Neural cell (in vitro differentiated cells): Measurements from ENCODE around the gene NFIB. TPM values are rescaled to one million over a fixed set of nuclear protein-coding genes. Genes with fewer than 3 reads are reported as not detected.

Experiments used
- H2AFZ ChIP-seq: fragments of 200-600, 300-800 bp; sonication (generic), shearing (Covaris generic); 2 replicates; pipeline ENCODE4 v1.6.0; 2014; ENCODE audit warnings: low read depth, mild to moderate bottlenecking, antibody characterized with exemption, low read length, moderate library complexity
- H3F3A ChIP-seq: fragments of 200-600 bp; shearing (Covaris generic); 2 replicates; pipeline ENCODE4 v1.6.1; 2016; ENCODE audit warnings: mild to moderate bottlenecking, moderate library complexity, mixed read lengths, antibody characterized with exemption, low read length; ENCODE audit not compliant: insufficient read depth, poor library complexity, severe bottlenecking
- H3K27ac ChIP-seq: fragments of 200-600, 300-800 bp; sonication (generic), shearing (Covaris generic); 2 replicates; pipeline ENCODE4 v1.5.1; 2014; ENCODE audit warnings: mild to moderate bottlenecking, low read length, moderate library complexity
- H3K27me3 ChIP-seq: fragments of 300-800, 200-600 bp; sonication (generic), shearing (Covaris generic); 2 replicates; pipeline ENCODE4 v1.6.0; 2014; ENCODE audit warnings: mild to moderate bottlenecking, low read depth, low read length, moderate library complexity; ENCODE audit not compliant: insufficient read depth
- H3K36me3 ChIP-seq: fragments of 300-800, 200-600 bp; sonication (generic), shearing (Covaris generic); 2 replicates; pipeline ENCODE4 v1.5.1; 2014; ENCODE audit warnings: mild to moderate bottlenecking, antibody characterized with exemption, low read length, moderate library complexity; ENCODE audit not compliant: insufficient read depth
- H3K4me2 ChIP-seq: fragments of 300-800, 200-600 bp; sonication (generic), shearing (Covaris generic); 2 replicates; pipeline ENCODE4 v1.6.0; 2014; ENCODE audit warnings: mild to moderate bottlenecking, low read length
- H3K4me3 ChIP-seq: fragments of 300-800, 200-600 bp; sonication (generic), shearing (Covaris generic); 2 replicates; pipeline ENCODE4 v1.5.1; 2014; ENCODE audit warnings: mild to moderate bottlenecking, low read length, moderate library complexity
- H3K79me2 ChIP-seq: fragments of 200-600 bp; shearing (Covaris generic); replicated peaks from 2 replicates; pipeline ENCODE4 v1.6.0; 2014; ENCODE audit warnings: mild to moderate bottlenecking, low read length, moderate library complexity; ENCODE audit not compliant: insufficient read depth
- H3K9ac ChIP-seq: fragments of 300-800, 200-600 bp; sonication (generic), shearing (Covaris generic); 2 replicates; pipeline ENCODE4 v1.6.1; 2016; ENCODE audit warnings: mild to moderate bottlenecking, low read length, mixed read lengths
- H3K9me2 ChIP-seq: fragments of 200-600 bp; shearing (Covaris generic); 2 replicates; pipeline ENCODE4 v1.6.1; 2016; ENCODE audit warnings: mild to moderate bottlenecking, low read length, mixed read lengths; ENCODE audit not compliant: insufficient read depth
- H3K9me3 ChIP-seq: fragments of 200-600, 300-800 bp; sonication (generic), shearing (Covaris generic); 2 replicates; pipeline ENCODE4 v1.6.1; 2016; ENCODE audit warnings: mild to moderate bottlenecking, mixed run types, low read length, moderate library complexity, mixed read lengths
- H4K20me1 ChIP-seq: fragments of 200-600 bp; shearing (Covaris generic); 2 replicates; pipeline ENCODE4 v1.6.1; 2016; ENCODE audit warnings: mild to moderate bottlenecking, mixed run types; ENCODE audit not compliant: insufficient read depth
- CTCF ChIP-seq: fragments of 450-650 bp; IDR thresholded peaks from 2 replicates; pipeline ENCODE4 v1.5.1; 2014; ENCODE audit warnings: antibody characterized with exemption, mild to moderate bottlenecking, moderate library complexity; ENCODE audit not compliant: poor library complexity, severe bottlenecking
- EP300 ChIP-seq: fragments of 450-650 bp; conservative IDR thresholded peaks from 2 replicates; pipeline ENCODE4 v1.6.1; 2014; ENCODE audit warnings: antibody characterized with exemption, mild to moderate bottlenecking, moderate library complexity; ENCODE audit not compliant: poor library complexity, severe bottlenecking
- EZH2 ChIP-seq: fragments of 200-600, 300-800 bp; shearing (Covaris generic), sonication (generic); IDR thresholded peaks from 2 replicates; pipeline ENCODE4 v1.6.1; 2014; ENCODE audit warnings: antibody characterized with exemption, low read length, borderline replicate concordance, mild to moderate bottlenecking; ENCODE audit not compliant: insufficient read depth, poor library complexity, severe bottlenecking
- MXI1 ChIP-seq: fragments of 450-650 bp; conservative IDR thresholded peaks from 2 replicates; pipeline ENCODE4 v1.6.1; 2014; ENCODE audit warnings: antibody characterized with exemption, mild to moderate bottlenecking; ENCODE audit not compliant: poor library complexity, severe bottlenecking
- POLR2AphosphoS5 ChIP-seq: IDR thresholded peaks from 2 replicates; pipeline ENCODE4 v1.6.1; 2012
- RAD21 ChIP-seq: fragments of 450-650 bp; conservative IDR thresholded peaks from 2 replicates; pipeline ENCODE4 v1.6.1; 2014; ENCODE audit warnings: antibody characterized with exemption, mild to moderate bottlenecking, moderate library complexity
- REST ChIP-seq: IDR thresholded peaks from 2 replicates; pipeline ENCODE4 v1.6.1; 2012; ENCODE audit warnings: borderline replicate concordance
- SMC3 ChIP-seq: fragments of 450-650 bp; conservative IDR thresholded peaks from 2 replicates; pipeline ENCODE4 v1.6.1; 2014; ENCODE audit warnings: antibody characterized with exemption, mild to moderate bottlenecking, moderate library complexity; ENCODE audit not compliant: poor library complexity
- TAF1 ChIP-seq: IDR thresholded peaks from 2 replicates; pipeline ENCODE4 v1.6.1; 2012; ENCODE audit warnings: low read depth
- polyA plus RNA-seq: library from polyadenylated mRNA; depleted of rRNA; stranded (reverse); fragments of >200 nt; gene quantifications from 2 replicates; pipeline ENCODE4 v1.2.3, GENCODE V29; 2014

NFIB gene
- polyA plus RNA-seq, 1 donor from 2014 or later: 0.73 TPM

- Histone ChIP-seq H2AFZ (no peak overlapping the region), H3K9ac (no peak overlapping the region), H3K4me3 (no peak overlapping the region), H3K9me2 (no peaks in the 10 kb centered on the region), H3K27ac (no peak overlapping the region), H3F3A (no peaks in the 10 kb centered on the region), H3K79me2 (no peaks in the 10 kb centered on the region), H3K9me3 (no peaks in the 10 kb centered on the region), H4K20me1 (no peaks in the 10 kb centered on the region), H3K4me2 (no peak overlapping the region), H3K36me3 (no peaks in the 10 kb centered on the region), H3K27me3 (no peaks in the 10 kb centered on the region)
- no peak for TF ChIP-seq RAD21
These were observed 259.8 kb downstream of the NFIB start for GRCh38 chr9:14054096-14054495.

- no peak overlapping the region for H2AFZ ChIP-seq
- H3K9me3 ChIP-seq: no peaks in the 10 kb centered on the region
- H3K4me2 ChIP-seq: no peak overlapping the region
- H3K27ac ChIP-seq: no peak overlapping the region
- TF ChIP-seq SMC3 (no peak), EZH2 (no peak), EP300 (no peak), MXI1 (no peak), RAD21 (no peak), REST (no peak), CTCF (no peak), TAF1 (no peak), POLR2AphosphoS5 (no peak)
- H3K9me2 ChIP-seq: no peaks in the 10 kb centered on the region
- no peaks in the 10 kb centered on the region for H3K36me3 ChIP-seq
- H3K9ac ChIP-seq: no peak overlapping the region
- H3F3A ChIP-seq: no peaks in the 10 kb centered on the region
- H3K79me2 ChIP-seq: no peaks in the 10 kb centered on the region
- H3K4me3 ChIP-seq: no peak overlapping the region
- H4K20me1 ChIP-seq: no peaks in the 10 kb centered on the region
- H3K27me3 ChIP-seq: no peaks in the 10 kb centered on the region
These were observed 261.6 kb downstream of the NFIB start for GRCh38 chr9:14052359-14052758.

GRCh38 chr9:14051419-14051818, 262.5 kb downstream of the NFIB start:
- no peaks in the 10 kb centered on the region for H3K9me2 ChIP-seq
- H3K79me2 ChIP-seq: no peaks in the 10 kb centered on the region
- H3K27me3 ChIP-seq: no peaks in the 10 kb centered on the region
- no peak overlapping the region for H3K4me3 ChIP-seq
- H3K27ac ChIP-seq: no peak overlapping the region
- H3K4me2 ChIP-seq: no peak overlapping the region
- H3K9me3 ChIP-seq: no peaks in the 10 kb centered on the region
- H2AFZ ChIP-seq: no peak overlapping the region
- H4K20me1 ChIP-seq: no peaks in the 10 kb centered on the region
- H3K9ac ChIP-seq: no peak overlapping the region
- TF ChIP-seq EP300 (no peak), TAF1 (no peak), CTCF (no peak)
- H3F3A ChIP-seq: no peaks in the 10 kb centered on the region
- no peaks in the 10 kb centered on the region for H3K36me3 ChIP-seq
